Activated CD8-positive, alpha-beta memory T cell treated with anti-CD3 and anti-CD28 coated beads, Interleukin-2, amount 50 U/mL, for 24 hours (primary cell): ENCODE measurements around the gene MARVELD1.

Experiments used
- DNase-seq: peaks from one replicate; pipeline ENCODE4 v3.0.0-alpha.2; 2020; ENCODE audit errors: extremely low read depth

Gene MARVELD1

DNA sequence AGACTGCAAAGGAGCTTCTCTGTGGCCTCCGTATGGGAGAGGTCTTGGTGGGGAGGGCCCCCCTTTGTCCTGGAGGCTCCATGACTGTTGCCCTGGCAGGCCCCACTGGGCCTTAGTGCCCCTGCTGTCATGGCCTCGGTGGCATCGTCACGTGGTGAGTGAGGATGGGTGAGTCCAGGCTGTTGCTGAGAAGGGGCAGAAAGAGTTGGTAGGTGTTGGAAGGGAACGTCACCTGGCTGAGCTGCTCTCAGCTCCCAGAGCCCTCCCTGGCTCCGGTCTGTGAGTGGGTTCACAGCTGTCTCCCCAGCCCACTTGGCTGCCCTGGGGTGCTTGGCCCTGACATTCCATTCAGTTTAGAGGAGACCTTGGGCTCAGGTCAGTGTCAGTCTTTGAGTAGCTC is 42.2 kb downstream of the MARVELD1 start:
- DNase-seq, result no peak

DNA sequence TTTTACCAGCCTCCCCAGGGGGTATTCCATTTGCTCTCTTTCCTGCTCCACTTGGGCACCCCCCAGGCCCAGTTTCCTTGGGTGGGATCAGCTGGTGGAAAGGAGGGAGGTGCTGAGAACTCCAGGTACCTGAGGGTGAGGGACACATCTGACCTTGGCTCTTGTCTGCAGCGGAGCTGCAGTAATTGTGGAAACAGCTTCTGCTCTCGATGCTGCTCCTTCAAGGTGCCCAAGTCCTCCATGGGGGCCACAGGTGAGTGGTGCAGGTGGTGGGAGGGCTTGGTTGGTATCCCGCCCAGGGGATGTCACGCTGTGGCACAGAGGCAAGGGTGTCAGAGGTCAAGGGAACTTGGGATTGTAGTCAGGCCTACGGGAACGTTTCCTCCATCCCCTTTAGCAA is 43.9 kb downstream of the MARVELD1 start:
- DNase-seq, result no peak

DNA sequence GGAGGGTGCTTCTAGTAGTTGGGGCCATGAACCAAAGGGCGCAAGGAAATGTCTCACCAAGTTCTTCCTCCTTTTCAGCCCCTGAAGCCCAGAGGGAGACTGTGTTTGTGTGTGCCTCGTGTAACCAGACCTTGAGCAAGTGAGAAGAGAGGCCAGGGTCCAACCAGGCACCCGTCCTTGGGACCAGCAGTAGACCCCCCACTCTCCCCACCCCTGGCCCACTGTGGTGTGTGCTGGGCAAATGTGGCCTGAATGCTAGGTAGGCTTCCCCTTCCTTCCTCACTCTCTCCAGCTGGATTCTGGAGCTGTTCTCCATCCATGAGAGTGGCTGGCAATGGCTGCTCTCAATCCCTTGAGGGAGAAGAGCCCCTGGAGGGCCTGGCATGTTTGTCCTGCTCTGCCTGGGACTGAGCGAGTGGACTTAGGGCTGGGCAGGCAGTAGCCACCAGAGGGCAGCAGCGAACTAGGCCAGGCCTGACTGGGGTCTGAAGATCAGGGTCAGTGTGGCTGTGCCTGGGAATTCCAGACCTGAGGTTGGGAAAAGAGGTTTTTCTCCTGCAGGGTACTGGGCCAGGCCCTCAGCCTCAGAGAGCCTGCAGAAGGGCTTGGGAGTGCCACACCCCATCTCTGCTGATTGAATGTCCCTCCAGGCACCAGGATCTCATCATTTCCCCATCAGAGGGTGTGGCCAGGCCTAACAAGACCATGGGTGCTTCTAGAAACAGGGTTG is 45.8 kb downstream of the MARVELD1 start:
- no peak for DNase-seq

DNA sequence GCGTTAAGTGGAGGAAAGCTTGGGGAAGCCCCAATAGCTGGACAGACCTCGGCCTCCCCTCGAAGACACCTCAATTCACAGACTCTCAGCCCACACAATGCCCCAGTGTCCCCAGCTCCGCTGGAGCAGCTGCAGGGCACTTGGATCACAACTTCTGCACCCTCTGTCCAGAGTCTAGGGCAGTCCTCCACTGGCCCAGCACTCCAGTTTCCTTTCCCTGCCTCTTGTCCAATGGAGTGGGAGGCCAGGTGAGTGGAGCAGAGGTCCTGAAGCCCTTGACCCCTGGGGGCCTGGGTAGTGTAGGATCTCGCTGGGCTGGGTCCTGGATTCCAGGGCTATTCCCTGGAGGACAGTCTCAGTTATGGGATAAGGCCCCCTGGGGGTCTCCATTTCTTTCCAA is 46.4 kb downstream of the MARVELD1 start:
- DNase-seq, result no peak

DNA sequence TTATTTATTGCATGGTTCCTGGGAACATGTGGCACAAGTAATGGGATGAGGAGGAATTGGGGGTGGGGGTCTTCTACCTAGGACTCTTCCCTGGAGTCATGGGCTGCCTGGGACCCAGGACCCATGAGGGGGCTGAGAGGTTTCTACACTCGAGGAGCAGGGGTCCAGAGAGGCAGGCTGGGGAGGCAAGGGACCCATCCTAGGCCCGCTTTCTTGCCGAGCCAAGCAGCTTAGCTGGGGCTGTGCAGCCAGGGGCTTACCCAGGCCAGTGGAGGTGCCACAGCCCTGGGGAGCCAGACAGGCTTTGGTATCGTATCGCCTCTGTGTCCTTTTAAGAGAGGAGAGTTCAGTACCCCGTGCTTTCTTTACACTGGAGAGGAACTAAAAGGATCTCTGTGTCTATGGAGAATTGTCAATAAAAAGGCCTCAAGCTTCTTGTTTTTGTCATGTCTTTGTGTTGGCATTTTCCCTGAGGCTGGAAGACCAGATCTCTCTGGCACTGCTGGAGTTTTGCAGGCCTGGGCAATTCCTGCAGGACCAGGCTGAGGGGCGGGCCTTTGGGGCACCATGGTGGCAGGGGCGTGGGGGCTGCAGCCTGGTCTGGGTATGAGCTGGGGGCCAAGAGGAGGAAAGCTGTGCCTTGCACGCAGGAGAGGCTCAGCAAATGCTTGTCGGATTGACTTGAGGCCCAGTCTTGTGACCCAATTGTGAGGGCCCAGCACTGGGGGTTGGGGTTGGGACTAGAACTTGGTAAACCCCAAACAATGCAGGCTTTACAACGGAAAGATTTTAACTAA is 47.1 kb downstream of the MARVELD1 start:
- no peak for DNase-seq

DNA sequence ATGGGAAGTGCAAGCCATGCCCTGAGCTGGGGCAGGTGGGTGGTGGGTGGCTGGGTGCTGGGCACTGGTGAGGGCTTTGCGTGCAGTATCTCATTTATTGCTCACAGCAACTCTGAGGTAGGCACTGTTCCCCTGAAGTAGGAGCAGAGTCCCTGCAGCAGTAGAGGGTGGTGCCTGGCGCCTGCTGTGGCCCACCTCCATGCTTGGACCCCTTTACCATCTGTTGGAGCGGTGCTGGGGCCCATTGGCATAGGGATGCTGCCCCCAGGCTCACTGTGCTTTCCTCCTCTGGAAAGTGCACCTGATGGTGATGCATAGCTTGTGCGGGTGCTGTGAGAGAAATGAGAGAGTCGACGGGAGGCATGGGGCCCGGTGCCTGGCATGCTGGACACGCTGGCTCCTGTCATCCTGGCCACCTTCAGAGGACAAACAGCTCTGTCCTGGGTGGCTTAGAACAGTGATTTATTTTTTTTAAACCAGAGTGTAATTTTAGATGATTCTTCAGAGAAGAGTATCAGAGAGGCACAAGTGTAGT is 47.9 kb downstream of the MARVELD1 start:
- DNase-seq, result no peak

DNA sequence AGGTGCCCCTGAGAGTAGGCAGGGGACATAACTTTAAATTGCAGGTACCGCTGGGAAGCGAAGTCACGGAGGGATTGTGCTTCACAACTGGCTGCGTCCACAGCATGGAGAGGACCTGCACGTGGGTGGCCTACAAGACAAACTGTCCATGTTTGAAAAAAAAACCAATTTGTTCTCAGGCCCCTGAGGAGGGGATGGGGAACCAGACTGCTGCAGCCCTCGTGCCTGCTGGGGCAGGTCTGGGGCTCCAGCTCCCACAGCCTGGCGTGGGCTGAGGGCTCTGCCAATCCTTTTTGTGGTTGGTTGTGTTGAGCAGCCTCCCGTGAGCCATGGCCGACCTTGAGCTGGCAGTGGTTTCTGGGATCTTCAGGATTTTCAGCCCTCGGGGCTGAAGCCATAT is 48.5 kb downstream of the MARVELD1 start:
- no peak for DNase-seq

DNA sequence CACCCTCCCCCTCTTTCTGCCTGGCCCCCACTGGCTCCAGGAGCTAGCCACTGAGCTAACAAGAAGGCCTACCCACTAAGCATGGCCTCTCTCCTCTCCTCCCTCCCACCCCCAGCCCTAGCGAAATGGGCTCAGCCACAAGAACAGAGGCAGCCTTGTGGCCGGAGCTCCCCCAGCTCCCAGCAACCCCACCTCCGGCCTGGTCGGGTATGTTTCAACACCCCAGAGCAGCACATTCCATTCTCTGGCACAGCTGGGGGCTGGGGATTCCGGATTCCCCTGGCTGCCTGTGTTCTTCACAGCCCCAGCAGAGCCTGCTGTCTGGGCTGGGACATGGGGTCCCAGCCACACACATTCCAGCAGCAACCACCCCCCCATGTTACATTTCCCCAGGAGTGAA is 49.3 kb downstream of the MARVELD1 start:
- no peak for DNase-seq

DNA sequence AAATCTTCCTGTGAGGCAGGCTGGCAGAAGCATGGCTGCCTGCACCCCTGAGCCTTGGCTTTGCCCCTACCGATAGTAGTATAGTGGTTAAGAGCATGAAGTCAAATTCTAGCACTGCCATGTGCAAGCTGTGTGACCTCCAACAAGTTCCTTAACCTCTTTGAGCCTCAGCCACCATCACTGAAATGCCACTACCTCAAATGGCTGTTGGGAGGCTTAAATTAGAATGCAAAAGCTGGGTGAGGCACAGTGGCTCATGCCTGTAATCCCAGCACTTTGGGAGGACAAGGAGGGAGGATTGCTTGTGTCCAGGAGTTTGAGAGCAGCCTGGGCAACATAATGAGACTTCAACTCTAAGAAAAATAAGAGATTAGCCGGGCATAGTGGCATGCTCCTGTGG is 49.9 kb downstream of the MARVELD1 start:
- no peak for DNase-seq

GRCh38 chr10:97763947-97764346 is 50.4 kb downstream of the MARVELD1 start:
- no peak for DNase-seq

DNA sequence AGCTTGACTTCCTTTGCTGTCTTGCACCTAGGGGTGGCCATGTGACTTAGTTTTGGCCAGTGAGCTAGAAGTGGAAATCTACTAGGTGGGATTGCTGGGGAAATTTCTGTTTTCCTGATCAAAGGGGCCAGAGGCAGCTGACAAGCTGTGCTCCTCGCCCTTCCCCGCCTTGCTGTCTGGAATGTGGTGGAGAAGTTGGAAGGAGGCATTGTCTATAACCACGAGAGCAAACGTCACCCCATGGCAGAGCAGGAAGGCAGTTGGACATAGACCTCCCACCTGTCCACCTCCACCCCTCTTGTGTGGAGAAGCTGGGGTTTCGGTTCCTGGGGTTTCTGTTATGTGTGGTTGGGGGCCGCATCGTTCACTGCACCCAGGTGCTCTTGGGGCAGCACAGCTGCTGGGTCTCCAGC is 51.0 kb downstream of the MARVELD1 start:
- DNase-seq, result no peak

GRCh38 chr10:97765201-97765600 is 51.7 kb downstream of the MARVELD1 start:
- DNase-seq, result no peak

DNA sequence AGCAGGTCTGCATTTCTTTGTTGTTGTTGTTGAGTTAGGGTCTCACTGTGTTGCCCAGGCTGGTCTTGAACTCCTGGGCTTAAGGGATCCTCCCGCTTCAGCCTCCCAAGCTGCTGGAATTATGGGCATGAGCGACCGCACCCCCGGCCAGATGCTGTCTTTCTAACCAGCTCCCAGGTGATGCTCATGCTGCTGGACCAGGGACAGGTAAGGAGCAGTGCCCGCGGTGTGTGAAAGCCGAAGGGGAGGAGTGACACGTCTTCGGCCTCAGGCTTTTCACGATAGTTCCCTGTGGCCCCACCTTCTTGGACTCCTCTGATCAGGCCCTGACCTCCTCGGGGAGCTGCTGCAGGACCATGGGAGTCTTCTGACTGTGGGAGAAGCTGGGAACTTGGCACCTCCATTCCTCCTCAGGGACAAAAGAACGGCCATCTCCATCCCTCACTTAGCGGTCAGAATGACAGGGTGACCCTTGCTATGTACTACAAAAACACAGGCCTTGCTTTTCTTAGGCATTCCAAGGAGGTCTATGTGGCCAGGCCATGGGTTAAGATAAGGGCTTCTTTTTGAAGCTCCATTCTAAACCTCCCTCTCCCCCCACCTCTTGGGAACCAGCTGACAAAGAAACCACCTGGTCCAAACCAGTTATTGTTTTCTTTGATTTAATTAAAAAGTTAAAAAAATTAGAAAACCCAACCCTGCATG is 52.7 kb downstream of the MARVELD1 start:
- DNase-seq, result no peak

DNA sequence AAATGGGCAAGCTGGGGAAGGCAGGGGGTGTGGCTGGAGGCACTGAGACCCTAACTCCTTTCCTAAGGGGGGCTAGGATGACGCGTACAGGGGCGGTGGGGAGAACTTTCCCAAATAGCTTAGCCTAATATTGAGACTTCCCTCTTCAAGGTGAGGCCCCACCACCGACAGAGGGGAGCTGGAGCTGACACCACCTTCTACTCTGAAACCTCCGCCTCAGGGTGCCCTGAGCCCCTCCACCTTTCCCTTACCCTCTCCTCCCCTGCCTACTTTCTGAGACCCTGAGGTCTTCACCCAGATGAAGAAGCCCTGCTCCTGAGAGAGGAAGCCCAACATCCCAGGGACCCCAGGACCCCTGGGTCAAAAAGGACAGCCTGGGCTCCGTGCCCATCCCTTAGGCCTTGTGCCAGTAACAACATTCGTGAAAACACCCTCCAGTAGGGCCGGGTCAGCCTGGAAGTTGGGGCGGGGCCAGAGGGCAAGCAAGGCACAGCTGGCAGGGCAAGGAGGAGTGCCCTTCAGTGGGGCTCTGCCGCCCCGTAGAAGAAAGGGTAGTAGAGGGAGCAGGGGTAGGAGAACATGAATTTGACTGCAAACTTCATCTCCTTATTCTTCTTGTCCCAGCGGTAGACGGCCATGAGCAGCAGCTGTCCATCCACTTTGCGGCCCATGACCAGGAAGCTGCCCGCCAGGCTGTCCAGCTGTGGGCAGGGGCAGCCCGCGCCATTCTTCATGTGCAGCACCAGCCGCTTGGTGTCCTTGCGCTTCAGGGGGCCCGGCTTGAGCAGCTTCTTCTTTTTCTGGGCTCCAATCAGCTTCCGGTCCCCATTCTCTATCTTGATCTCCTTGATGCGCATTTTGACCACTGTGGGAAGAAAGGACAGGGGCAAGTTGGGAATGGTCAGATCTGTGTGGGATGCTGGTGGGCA is 53.7 kb downstream of the MARVELD1 start:
- DNase-seq, result no peak
